Measurements from ENCODE around the gene NOS3.

The NOS3 gene

GRCh38 chr7:151060416-151061212 lies 69.8 kb downstream of the NOS3 start:
- no peak for DNase-seq

- DNase-seq, result no peak
Observed at GRCh38 chr7:151061213-151062110, 70.6 kb downstream of the NOS3 start.

GRCh38 chr7:151062111-151062398 lies 71.2 kb downstream of the NOS3 start:
- DNase-seq, result peak; percentile 47

GRCh38 chr7:151062399-151063211 lies 71.8 kb downstream of the NOS3 start:
- peak; percentile 72 for DNase-seq

GRCh38 chr7:151063212-151063561 lies 72.4 kb downstream of the NOS3 start:
- DNase-seq, result no peak

Measured in retina (tissue), 1 donor.